ENCODE results near the gene MARS1.
"Not testable (repeated sequence)": the region's sequence is repeated elsewhere in the genome, so short reads cannot be mapped to it uniquely, and the experiment has no call there.

MARS1 gene

GRCh38 chr12:57560516-57560915 is 72.6 kb downstream of the MARS1 start:
- Histone ChIP-seq H3K27me3 (ENCODE audit: insufficient read depth, poor library complexity, severe bottlenecking) (peaks cover 19% of the 10 kb centered on the region), H3K27ac (replicated peaks) (no peak overlapping the region), H3K4me3 (replicated peaks; ENCODE audit: insufficient read depth, low read length) (no peak overlapping the region)
- TF ChIP-seq REST (IDR thresholded peaks at IDR 0.05; ENCODE audit: insufficient replicate concordance, low read depth) (no peak), CTCF (IDR thresholded peaks at IDR 0.05; ENCODE audit: insufficient read depth, low read length) (no peak), POLR2AphosphoS5 (IDR thresholded peaks at IDR 0.05; ENCODE audit: low read depth) (no peak), SPI1 (IDR thresholded peaks at IDR 0.05; ENCODE audit: borderline replicate concordance, low read depth) (no peak), GABPA (IDR thresholded peaks at IDR 0.05; ENCODE audit: low read depth) (no peak)
- DNase-seq (ENCODE audit: low read depth in 1 of 2, low spot score in 1 of 2), result no peak

- not testable (repeated sequence) for DNase-seq (ENCODE audit: low read depth in 1 of 2, low spot score in 1 of 2); H3K4me3 ChIP-seq (replicated peaks; ENCODE audit: insufficient read depth, low read length); H3K27ac ChIP-seq (replicated peaks)
- H3K27me3 ChIP-seq (ENCODE audit: insufficient read depth, poor library complexity, severe bottlenecking), result peaks cover 19% of the 10 kb centered on the region
These were observed 73.2 kb downstream of the MARS1 start for GRCh38 chr12:57561117-57561516.

GRCh38 chr12:57563358-57563757 is 75.5 kb downstream of the MARS1 start:
- DNase-seq (ENCODE audit: low read depth in 1 of 2, low spot score in 1 of 2), result no peak
- Histone ChIP-seq H3K4me3 (replicated peaks; ENCODE audit: insufficient read depth, low read length) (no peak overlapping the region), H3K27me3 (ENCODE audit: insufficient read depth, poor library complexity, severe bottlenecking) (peaks cover 19% of the 10 kb centered on the region), H3K27ac (replicated peaks) (no peak overlapping the region)
- TF ChIP-seq REST (IDR thresholded peaks at IDR 0.05; ENCODE audit: insufficient replicate concordance, low read depth) (no peak), CTCF (IDR thresholded peaks at IDR 0.05; ENCODE audit: insufficient read depth, low read length) (no peak), POLR2AphosphoS5 (IDR thresholded peaks at IDR 0.05; ENCODE audit: low read depth) (no peak), GABPA (IDR thresholded peaks at IDR 0.05; ENCODE audit: low read depth) (no peak), SPI1 (IDR thresholded peaks at IDR 0.05; ENCODE audit: borderline replicate concordance, low read depth) (no peak)

GRCh38 chr12:57564178-57564740 is 76.4 kb downstream of the MARS1 start:
- H3K27ac ChIP-seq (replicated peaks), result no peak overlapping the region
- peaks cover 19% of the 10 kb centered on the region for H3K27me3 ChIP-seq (ENCODE audit: insufficient read depth, poor library complexity, severe bottlenecking)
- TF ChIP-seq SPI1 (IDR thresholded peaks at IDR 0.05; ENCODE audit: borderline replicate concordance, low read depth) (no peak), CTCF (IDR thresholded peaks at IDR 0.05; ENCODE audit: insufficient read depth, low read length) (no peak), POLR2AphosphoS5 (IDR thresholded peaks at IDR 0.05; ENCODE audit: low read depth) (no peak), GABPA (IDR thresholded peaks at IDR 0.05; ENCODE audit: low read depth) (no peak), REST (IDR thresholded peaks at IDR 0.05; ENCODE audit: insufficient replicate concordance, low read depth) (no peak)

More at GRCh38 chr12:57564178-57564740, 76.4 kb downstream of the MARS1 start:
- DNase-seq (ENCODE audit: low read depth in 1 of 2, low spot score in 1 of 2), result no peak
- no peak overlapping the region for H3K4me3 ChIP-seq (replicated peaks; ENCODE audit: insufficient read depth, low read length)

Data from HL-60 (cell line).